AG09309 (cell line): ENCODE measurements around the gene OR5H14.
"Not testable (repeated sequence)": the region's sequence is repeated elsewhere in the genome, so short reads cannot be mapped to it uniquely, and the experiment has no call there.

Experiments
- DNase-seq: peaks from one replicate; pipeline ENCODE4 v3.0.0-alpha.2; 2010; ENCODE audit warnings: low read depth
- H3K4me3 ChIP-seq: 2 replicates; pipeline ENCODE4 v1.5.1; 2011; ENCODE audit warnings: mild to moderate bottlenecking, low read depth, low read length, moderate library complexity; ENCODE audit not compliant: control insufficient read depth
- TF ChIP-seq, protein P1 (sequence below): IDR thresholded peaks from 2 replicates; pipeline ENCODE4 v1.5.1; 2011; ENCODE audit warnings: mild to moderate bottlenecking, low read depth, low read length, inconsistent platforms; ENCODE audit not compliant: insufficient read depth, control insufficient read depth; ENCODE audit errors: missing control alignments

The OR5H14 gene

DNA sequence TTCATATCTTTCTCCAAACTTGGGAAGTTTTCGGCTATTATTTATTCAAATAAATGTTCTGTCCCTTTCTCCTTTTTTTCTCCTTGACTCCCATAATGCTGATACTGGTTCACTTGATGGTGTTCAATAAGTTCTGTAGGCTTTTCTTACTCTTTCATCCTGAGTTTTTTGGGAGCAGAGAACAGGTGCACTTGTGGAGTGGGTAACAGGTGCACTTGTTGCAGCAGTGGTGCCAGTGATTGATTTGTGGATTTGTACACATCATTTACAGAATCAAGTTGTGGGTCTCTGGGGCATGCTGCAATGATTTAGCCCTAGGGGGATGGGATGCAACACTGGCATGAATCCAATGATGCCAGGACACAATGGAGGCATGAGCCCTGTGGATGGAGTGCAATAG, 31.6 kb upstream of the OR5H14 start:
- TF ChIP-seq, protein P1, sequence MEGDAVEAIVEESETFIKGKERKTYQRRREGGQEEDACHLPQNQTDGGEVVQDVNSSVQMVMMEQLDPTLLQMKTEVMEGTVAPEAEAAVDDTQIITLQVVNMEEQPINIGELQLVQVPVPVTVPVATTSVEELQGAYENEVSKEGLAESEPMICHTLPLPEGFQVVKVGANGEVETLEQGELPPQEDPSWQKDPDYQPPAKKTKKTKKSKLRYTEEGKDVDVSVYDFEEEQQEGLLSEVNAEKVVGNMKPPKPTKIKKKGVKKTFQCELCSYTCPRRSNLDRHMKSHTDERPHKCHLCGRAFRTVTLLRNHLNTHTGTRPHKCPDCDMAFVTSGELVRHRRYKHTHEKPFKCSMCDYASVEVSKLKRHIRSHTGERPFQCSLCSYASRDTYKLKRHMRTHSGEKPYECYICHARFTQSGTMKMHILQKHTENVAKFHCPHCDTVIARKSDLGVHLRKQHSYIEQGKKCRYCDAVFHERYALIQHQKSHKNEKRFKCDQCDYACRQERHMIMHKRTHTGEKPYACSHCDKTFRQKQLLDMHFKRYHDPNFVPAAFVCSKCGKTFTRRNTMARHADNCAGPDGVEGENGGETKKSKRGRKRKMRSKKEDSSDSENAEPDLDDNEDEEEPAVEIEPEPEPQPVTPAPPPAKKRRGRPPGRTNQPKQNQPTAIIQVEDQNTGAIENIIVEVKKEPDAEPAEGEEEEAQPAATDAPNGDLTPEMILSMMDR: no peak
- no peak for DNase-seq
- H3K4me3 ChIP-seq: no peak overlapping the region

DNA sequence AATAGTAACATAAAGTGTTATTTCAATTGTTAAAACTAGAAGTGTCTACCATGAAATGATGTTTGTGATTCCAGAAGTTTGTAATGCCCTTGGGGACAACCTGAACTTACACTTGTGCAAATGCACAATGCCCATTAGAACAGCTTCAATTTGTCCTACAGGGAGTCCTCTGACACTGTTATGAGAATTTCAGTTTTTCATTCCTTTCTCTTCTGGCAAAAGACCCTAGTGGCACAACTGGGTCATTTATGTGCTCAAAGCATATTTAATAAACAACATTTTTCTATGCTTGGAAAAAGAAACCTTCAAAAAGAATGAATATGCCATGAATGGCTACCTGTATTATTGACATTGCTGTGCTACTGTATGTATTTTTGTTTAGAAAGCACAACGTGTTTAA, 16.9 kb upstream of the OR5H14 start, which contains the start of gene OR5H1:
TSS of gene OR5H1 (plus strand) at position 301 of the 400 bp plus-strand sequence. CDS start 1,977 bp downstream, outside the sequence.
- DNase-seq: no peak
- no peak within 1 kb of the TSS for H3K4me3 ChIP-seq
- TF ChIP-seq, protein P1: no peak

DNA sequence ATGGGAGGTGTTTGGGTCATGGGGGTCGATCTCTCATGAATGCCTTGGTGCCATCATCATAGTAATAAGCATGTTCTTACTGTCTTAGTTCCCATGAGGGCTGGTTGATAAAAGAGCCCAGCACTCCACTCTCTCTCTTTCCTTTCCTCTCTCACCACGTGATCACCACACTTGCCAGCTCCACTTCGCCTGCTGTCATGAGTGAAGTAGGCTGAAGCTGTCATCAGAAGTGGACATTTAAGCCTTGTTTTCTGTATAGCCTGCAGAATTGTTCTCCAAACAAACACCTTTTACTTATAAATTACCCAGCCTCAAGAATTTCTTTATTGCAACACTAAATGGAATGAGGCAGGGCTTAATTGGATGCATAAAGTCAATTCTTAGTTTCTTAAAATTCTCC, 10.6 kb upstream of the OR5H14 start:
- TF ChIP-seq, protein P1: no peak
- DNase-seq: no peak
- no peak overlapping the region for H3K4me3 ChIP-seq

DNA sequence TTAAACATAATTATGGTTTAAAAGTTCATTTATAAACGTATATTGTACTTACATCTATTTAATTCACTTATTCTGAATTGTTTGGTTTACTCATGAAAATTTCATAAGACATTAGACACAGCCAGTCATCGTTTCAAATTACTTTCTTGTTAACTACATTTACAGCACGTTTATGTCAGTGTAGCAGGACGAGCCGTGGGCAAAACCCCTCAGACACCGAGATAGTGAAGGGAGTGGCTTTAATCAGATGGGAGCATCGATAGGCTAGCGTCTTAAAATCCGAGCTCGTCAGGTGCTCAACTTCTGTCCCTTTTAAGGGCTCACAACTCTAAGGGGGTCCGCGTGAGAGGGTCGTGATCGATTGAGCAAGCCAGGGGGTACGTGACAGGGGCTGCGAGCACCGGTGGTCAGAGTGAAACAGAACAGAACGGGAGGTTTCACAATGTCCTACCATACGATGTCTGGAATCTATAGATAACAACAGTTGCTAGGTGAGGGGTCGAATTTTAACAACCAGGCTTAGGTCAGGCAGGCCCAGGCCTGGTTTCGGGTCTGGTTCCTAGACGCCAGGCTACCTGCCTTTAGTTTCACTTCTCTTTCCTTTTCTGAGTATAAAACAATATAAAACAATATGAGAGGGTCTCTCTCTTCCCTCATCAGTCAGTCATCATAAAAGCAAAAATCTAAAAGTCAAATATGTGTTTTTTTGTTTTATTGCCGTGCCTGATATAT, 9.3 kb upstream of the OR5H14 start:
- not testable (repeated sequence) for DNase-seq, H3K4me3 ChIP-seq

DNA sequence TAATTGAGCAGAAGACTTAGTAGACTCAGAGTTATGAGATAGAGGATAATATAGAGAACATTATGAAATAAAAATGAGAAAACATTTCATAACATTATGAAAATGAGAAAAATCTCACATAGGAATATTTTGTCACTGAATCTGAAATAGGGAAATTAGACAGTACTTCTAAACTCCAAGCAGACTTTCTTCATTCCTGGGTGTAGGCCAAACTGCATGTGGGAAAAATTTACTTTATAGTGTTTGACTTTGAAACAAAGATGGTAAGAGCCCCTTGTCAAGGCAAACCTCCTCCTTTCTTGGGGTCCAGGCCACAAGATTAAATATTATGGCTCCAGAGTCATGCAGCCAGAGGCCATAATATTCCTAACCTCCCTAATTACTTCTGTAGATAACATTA, 6.7 kb upstream of the OR5H14 start:
- DNase-seq: no peak
- no peak overlapping the region for H3K4me3 ChIP-seq
- TF ChIP-seq, protein P1: no peak

DNA sequence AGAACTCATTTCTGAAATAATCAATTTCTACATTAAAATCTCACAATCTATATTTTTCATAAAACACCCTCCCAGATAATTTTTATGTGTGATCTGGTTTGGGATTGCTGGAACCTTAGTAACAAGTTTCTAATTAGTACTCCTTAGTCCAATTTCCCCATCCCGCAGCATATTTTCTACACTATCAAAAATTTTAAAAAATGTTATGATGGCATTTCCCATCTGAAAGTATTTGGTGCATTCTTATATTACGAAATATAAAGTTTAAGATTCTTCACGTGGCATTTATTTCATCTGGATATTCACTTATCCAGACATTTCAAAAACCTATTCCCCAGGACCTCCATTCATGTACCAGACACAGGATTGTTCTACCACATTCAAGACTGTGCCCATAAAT, 1.5 kb downstream of the OR5H14 start:
- TF ChIP-seq, protein P1: no peak
- no peak for DNase-seq

DNA sequence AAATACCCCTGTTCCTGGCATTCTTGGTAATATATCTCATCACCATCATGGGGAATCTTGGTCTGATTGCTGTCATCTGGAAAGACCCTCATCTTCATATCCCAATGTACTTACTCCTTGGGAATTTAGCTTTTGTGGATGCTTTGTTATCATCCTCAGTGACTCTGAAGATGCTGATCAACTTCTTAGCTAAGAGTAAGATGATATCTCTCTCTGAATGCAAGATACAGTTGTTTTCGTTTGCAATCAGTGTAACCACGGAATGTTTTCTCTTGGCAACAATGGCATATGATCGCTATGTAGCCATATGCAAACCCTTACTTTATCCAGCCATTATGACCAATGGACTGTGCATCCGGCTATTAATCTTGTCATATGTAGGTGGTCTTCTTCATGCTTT, 2.2 kb downstream of the OR5H14 start:
- not testable (repeated sequence) for H3K4me3 ChIP-seq, DNase-seq

More for the DNA sequence above, 1.5 kb downstream of the OR5H14 start:
- no peak overlapping the region for H3K4me3 ChIP-seq

DNA sequence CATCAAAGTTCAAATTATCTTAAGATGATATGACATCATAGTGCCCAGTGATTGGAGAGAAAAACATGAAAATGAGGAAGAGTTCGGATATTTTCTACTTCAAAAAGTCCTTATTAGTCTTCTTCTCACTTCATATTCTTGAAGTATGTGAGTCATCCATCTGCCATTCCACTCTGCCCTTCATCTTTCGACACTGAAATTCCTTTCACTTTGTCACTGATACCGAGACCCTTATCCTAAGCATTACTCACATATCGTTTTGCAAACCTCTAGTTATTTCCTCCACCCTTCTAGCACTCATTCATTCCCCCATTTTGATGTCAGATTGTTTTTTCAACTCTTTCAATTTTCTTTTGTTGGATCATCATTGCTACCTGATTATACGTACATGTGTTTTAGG, 4.0 kb downstream of the OR5H14 start:
- DNase-seq: no peak
- TF ChIP-seq, protein P1: no peak
- H3K4me3 ChIP-seq: no peak overlapping the region
